H9 (cell line): Measurements from ENCODE around the gene NT5C. TPM values are rescaled to one million over a fixed set of nuclear protein-coding genes. Genes with fewer than 3 reads are reported as not detected.

Experiments
- DNase-seq: peaks from one replicate; pipeline ENCODE4 v3.0.0-alpha.2; 2017
- H2AFZ ChIP-seq: one replicate; pipeline ENCODE4 v1.6.1; 2013; ENCODE audit warnings: mild to moderate bottlenecking, low read length, control low read depth, moderate library complexity
- H2AK5ac ChIP-seq: 2 replicates; pipeline ENCODE4 v1.6.1; 2013; ENCODE audit warnings: low read length, control low read depth, mixed read lengths; ENCODE audit not compliant: insufficient read length
- H2BK120ac ChIP-seq: one replicate; pipeline ENCODE4 v1.6.1; 2013; ENCODE audit warnings: low read depth, mild to moderate bottlenecking, low read length, control low read depth, inconsistent platforms; ENCODE audit not compliant: poor library complexity, severe bottlenecking
- H2BK12ac ChIP-seq: 2 replicates; pipeline ENCODE4 v1.6.1; 2013; ENCODE audit warnings: low read length, control low read depth, mixed read lengths, low read depth; ENCODE audit not compliant: insufficient read length
- H2BK15ac ChIP-seq: 2 replicates; pipeline ENCODE4 v1.6.1; 2013; ENCODE audit warnings: low read depth, low read length, control low read depth
- H2BK20ac ChIP-seq: one replicate; pipeline ENCODE4 v1.6.1; 2013; ENCODE audit warnings: low read depth, mild to moderate bottlenecking, low read length, control low read depth, inconsistent platforms; ENCODE audit not compliant: poor library complexity, severe bottlenecking
- H2BK5ac ChIP-seq: 2 replicates; pipeline ENCODE4 v1.6.1; 2013; ENCODE audit warnings: low read length, control low read depth, mixed read lengths; ENCODE audit not compliant: insufficient read length
- H3K14ac ChIP-seq: 2 replicates; pipeline ENCODE4 v1.6.1; 2013; ENCODE audit warnings: low read length, control low read depth; ENCODE audit not compliant: insufficient read depth
- H3K18ac ChIP-seq: 2 replicates; pipeline ENCODE4 v1.6.1; 2013; ENCODE audit warnings: low read depth, mild to moderate bottlenecking, mixed read lengths, low read length, control low read depth; ENCODE audit not compliant: insufficient read length
- H3K23ac ChIP-seq: 2 replicates; pipeline ENCODE4 v1.6.1; 2013; ENCODE audit warnings: low read length, control low read depth, mixed read lengths, low read depth; ENCODE audit not compliant: insufficient read length
- H3K23me2 ChIP-seq: 2 replicates; pipeline ENCODE4 v1.6.1; 2013; ENCODE audit warnings: low read depth, mild to moderate bottlenecking, mixed read lengths, low read length, control low read depth; ENCODE audit not compliant: insufficient read length, poor library complexity, severe bottlenecking
- H3K27ac ChIP-seq: 2 replicates; pipeline ENCODE4 v1.5.1; 2013; ENCODE audit warnings: low read length, control low read depth, mixed read lengths, low read depth; ENCODE audit not compliant: insufficient read length
- H3K27me3 ChIP-seq: 2 replicates; pipeline ENCODE4 v1.6.1; 2013; ENCODE audit warnings: low read length, control low read depth, inconsistent platforms; ENCODE audit not compliant: insufficient read depth
- H3K4ac ChIP-seq: 2 replicates; pipeline ENCODE4 v1.6.1; 2013; ENCODE audit warnings: low read depth, mild to moderate bottlenecking, control low read depth, inconsistent platforms, low read length, moderate library complexity
- H3K4me1 ChIP-seq: 2 replicates; pipeline ENCODE4 v1.6.1; 2013; ENCODE audit warnings: low read length, control low read depth, inconsistent platforms; ENCODE audit not compliant: insufficient read depth
- H3K4me2 ChIP-seq: 2 replicates; pipeline ENCODE4 v1.6.1; 2013; ENCODE audit warnings: low read length, control low read depth, mixed read lengths; ENCODE audit not compliant: insufficient read length, insufficient read depth
- H3K56ac ChIP-seq: 2 replicates; pipeline ENCODE4 v1.6.1; 2013; ENCODE audit warnings: low read depth, mild to moderate bottlenecking, mixed read lengths, low read length, control low read depth; ENCODE audit not compliant: insufficient read length
- H3K79me1 ChIP-seq: 2 replicates; pipeline ENCODE4 v1.6.1; 2013; ENCODE audit warnings: low read depth, mild to moderate bottlenecking, moderate library complexity, low read length, control low read depth, inconsistent platforms; ENCODE audit not compliant: insufficient read depth, poor library complexity, severe bottlenecking
- H3K79me2 ChIP-seq: 2 replicates; pipeline ENCODE4 v1.6.1; 2013; ENCODE audit warnings: low read length, control low read depth, inconsistent platforms; ENCODE audit not compliant: insufficient read depth
- H3K9ac ChIP-seq: 2 replicates; pipeline ENCODE4 v1.6.1; 2013; ENCODE audit warnings: low read length, control low read depth, mixed read lengths; ENCODE audit not compliant: insufficient read length; ENCODE audit errors: extremely low read depth
- H3K9me3 ChIP-seq: one replicate; pipeline ENCODE4 v1.6.1; 2013; ENCODE audit warnings: low read depth, low read length, inconsistent platforms; ENCODE audit not compliant: control insufficient read depth
- H3T11ph ChIP-seq: one replicate; pipeline ENCODE4 v1.6.1; 2013; ENCODE audit warnings: mild to moderate bottlenecking, low read length, control low read depth, inconsistent platforms
- H4K20me1 ChIP-seq: one replicate; pipeline ENCODE4 v1.6.1; 2013; ENCODE audit not compliant: control insufficient read depth, insufficient read length, insufficient read depth
- H4K5ac ChIP-seq: 2 replicates; pipeline ENCODE4 v1.6.1; 2013; ENCODE audit warnings: low read depth, mild to moderate bottlenecking, mixed read lengths, low read length, control low read depth; ENCODE audit not compliant: insufficient read length
- H4K8ac ChIP-seq: replicated peaks from 2 replicates; pipeline ENCODE4 v1.6.1; 2013; ENCODE audit warnings: low read length, control low read depth, mixed read lengths, low read depth; ENCODE audit not compliant: insufficient read length
- H4K91ac ChIP-seq: 2 replicates; pipeline ENCODE4 v1.6.1; 2013; ENCODE audit warnings: low read depth, mild to moderate bottlenecking, moderate library complexity, mixed read lengths, low read length, control low read depth; ENCODE audit not compliant: insufficient read length
- H3K27ac Mint-ChIP-seq, 3 experiments: 2 replicates in 2 of 3; 3 replicates in 1 of 3; pipeline ENCODE4 v1.8.0; 2020 to 2021; ENCODE audit warnings: mixed read lengths in 3 of 3, mild to moderate bottlenecking in 1 of 3, moderate library complexity in 1 of 3
- H3K27me3 Mint-ChIP-seq: 2 replicates; pipeline ENCODE4 v1.8.0; 2021; ENCODE audit warnings: low read depth, mild to moderate bottlenecking, moderate library complexity, mixed read lengths
- H3K36me3 Mint-ChIP-seq, 3 experiments: 2 replicates in 2 of 3; 3 replicates in 1 of 3; pipeline ENCODE4 v1.8.0; 2020 to 2021; ENCODE audit warnings: low read depth in 3 of 3, mixed read lengths in 3 of 3; ENCODE audit not compliant: insufficient read depth in 1 of 3
- H3K4me1 Mint-ChIP-seq, 2 experiments: 2 replicates each; pipeline ENCODE4 v1.8.0; 2020; ENCODE audit warnings: mixed read lengths in 2 of 2
- H3K4me3 Mint-ChIP-seq, 2 experiments: 2 replicates in 1 of 2; 3 replicates in 1 of 2; pipeline ENCODE4 v1.8.0; 2020 to 2021; ENCODE audit warnings: mild to moderate bottlenecking in 2 of 2, mixed read lengths in 2 of 2, moderate library complexity in 1 of 2
- H3K9me3 Mint-ChIP-seq, 2 experiments: 2 replicates in 1 of 2; 3 replicates in 1 of 2; pipeline ENCODE4 v1.8.0; 2020; ENCODE audit warnings: mild to moderate bottlenecking in 2 of 2, mixed read lengths in 2 of 2, moderate library complexity in 1 of 2
- WGBS: extraction: QIAGEN DNeasy Blood & Tissue Kit; methylation state at CpG from one replicate; pipeline ENCODE4 v1.1.7; 2013; ENCODE audit warnings: missing lambda C conversion rate, low lambda C conversion rate, mixed read lengths; ENCODE audit not compliant: insufficient read length; ENCODE audit errors: extremely low coverage; 5-methylcytosine and 5-hydroxymethylcytosine counted together
- total RNA-seq: library from RNA; stranded (reverse); gene quantifications from 2 replicates; pipeline ENCODE4 v1.2.1, GENCODE V29; 2021
- TF ChIP-seq, protein P1 (sequence below): fragments of 200-600 bp; sonication (generic); conservative IDR thresholded peaks from 3 replicates; pipeline ENCODE4 v1.8.0; 2021; ENCODE audit warnings: antibody characterized with exemption, mild to moderate bottlenecking

NT5C gene
- total RNA-seq, 1 experiment from 2014 or later: 77.7 TPM

DNA sequence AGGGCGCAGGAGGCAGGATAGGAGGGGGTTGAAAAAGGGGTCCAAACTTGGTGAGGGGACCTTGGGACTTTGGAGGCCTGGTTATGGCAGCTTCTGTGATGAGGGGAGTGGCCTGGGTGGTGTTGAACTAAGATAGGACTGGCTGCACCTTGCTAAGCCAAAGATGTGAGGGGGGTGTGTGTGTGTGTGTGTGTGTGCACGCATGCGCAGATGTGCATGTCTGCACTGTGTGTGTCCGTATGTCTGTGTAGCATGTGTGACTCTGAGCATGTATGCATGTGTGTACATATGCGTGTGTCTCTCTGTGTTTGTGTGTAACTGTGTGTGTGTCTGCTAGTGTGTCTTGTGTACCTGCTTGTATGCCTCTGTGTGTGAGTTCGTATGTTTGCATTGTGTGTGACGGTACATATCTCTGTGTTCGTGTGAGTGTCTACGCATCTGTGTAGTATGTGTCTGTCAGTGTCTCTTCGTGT, 39.7 kb downstream of the NT5C start:
- DNase-seq: no peak
- H3K9me3 ChIP-seq: no peaks in the 10 kb centered on the region
- no peak overlapping the region for H4K8ac ChIP-seq
- H3K79me1 ChIP-seq: no peaks in the 10 kb centered on the region
- no peak overlapping the region for H2BK15ac ChIP-seq
- no peak overlapping the region for H3K4me2 ChIP-seq
- H3K23me2 ChIP-seq: peaks cover 7% of the 10 kb centered on the region
- peaks cover 2 to 9% (median 5%) of the 10 kb centered on the region in 3 experiments for H3K36me3 Mint-ChIP-seq
- H3K4ac ChIP-seq: no peak overlapping the region
- H3K27ac ChIP-seq: no peak overlapping the region
- H3K4me3 Mint-ChIP-seq: peak overlapping the region in 1 of 2 experiments; percentile 34; a peak in 2 of 5 replicates
- no peak overlapping the region for H4K5ac ChIP-seq
- no peak overlapping the region for H2BK120ac ChIP-seq
- no peak overlapping the region for H3K9ac ChIP-seq
- H3T11ph ChIP-seq: no peak overlapping the region
- H3K4me1 Mint-ChIP-seq: peaks cover 41 to 47% of the 10 kb centered on the region in 2 experiments
- peaks cover 5% of the 10 kb centered on the region; the same call in 1 of the 2 replicates for H3K4me1 ChIP-seq
- no peaks in the 10 kb centered on the region; the same call in 1 of the 2 replicates for H3K79me2 ChIP-seq
- H3K23ac ChIP-seq: no peak overlapping the region
- peak overlapping the region in 2 of 3 experiments; percentile 0 to 53; a peak in 3 of 7 replicates for H3K27ac Mint-ChIP-seq
- no peak overlapping the region for H2BK20ac ChIP-seq
- TF ChIP-seq, protein P1, sequence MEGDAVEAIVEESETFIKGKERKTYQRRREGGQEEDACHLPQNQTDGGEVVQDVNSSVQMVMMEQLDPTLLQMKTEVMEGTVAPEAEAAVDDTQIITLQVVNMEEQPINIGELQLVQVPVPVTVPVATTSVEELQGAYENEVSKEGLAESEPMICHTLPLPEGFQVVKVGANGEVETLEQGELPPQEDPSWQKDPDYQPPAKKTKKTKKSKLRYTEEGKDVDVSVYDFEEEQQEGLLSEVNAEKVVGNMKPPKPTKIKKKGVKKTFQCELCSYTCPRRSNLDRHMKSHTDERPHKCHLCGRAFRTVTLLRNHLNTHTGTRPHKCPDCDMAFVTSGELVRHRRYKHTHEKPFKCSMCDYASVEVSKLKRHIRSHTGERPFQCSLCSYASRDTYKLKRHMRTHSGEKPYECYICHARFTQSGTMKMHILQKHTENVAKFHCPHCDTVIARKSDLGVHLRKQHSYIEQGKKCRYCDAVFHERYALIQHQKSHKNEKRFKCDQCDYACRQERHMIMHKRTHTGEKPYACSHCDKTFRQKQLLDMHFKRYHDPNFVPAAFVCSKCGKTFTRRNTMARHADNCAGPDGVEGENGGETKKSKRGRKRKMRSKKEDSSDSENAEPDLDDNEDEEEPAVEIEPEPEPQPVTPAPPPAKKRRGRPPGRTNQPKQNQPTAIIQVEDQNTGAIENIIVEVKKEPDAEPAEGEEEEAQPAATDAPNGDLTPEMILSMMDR: no peak
- no CpG with 5 or more reads among the region's 10 CpGs for WGBS
- H2BK5ac ChIP-seq: no peak overlapping the region
- no peak overlapping the region for H2BK12ac ChIP-seq
- no peaks in the 10 kb centered on the region for H4K20me1 ChIP-seq
- no peaks in the 10 kb centered on the region for H3K27me3 ChIP-seq
- no peak overlapping the region for H3K56ac ChIP-seq
- H3K14ac ChIP-seq: no peak overlapping the region
- no peaks in the 10 kb centered on the region for H3K9me3 Mint-ChIP-seq
- H2AFZ ChIP-seq: no peak overlapping the region
- no peak overlapping the region for H3K18ac ChIP-seq
- H3K27me3 Mint-ChIP-seq: no peaks in the 10 kb centered on the region
- no peak overlapping the region for H2AK5ac ChIP-seq
- no peak overlapping the region for H4K91ac ChIP-seq
